Activated naive CD4-positive, alpha-beta T cell treated with anti-CD3 and anti-CD28 coated beads, Interleukin-2, amount 10 ng/mL, durations not matched to agents 7 days and 5 days (primary cell): Measurements from ENCODE around the gene MSANTD1.

Experiments
- CTCF ChIA-PET: fragments of 350-600 bp; sonication (Branson Sonifier 250); formaldehyde crosslinking; loops from one replicate; lab custom pipeline; 2021; ENCODE audit warnings: antibody characterized with exemption; lab: Charles Lee
- DNase-seq: peaks from one replicate; pipeline ENCODE4 v3.0.0-alpha.2; 2020
- H3K27ac Mint-ChIP-seq: one replicate; pipeline ENCODE4 v1.8.0; 2021; ENCODE audit warnings: mild to moderate bottlenecking, moderate library complexity, mixed read lengths
- H3K27me3 Mint-ChIP-seq: one replicate; pipeline ENCODE4 v1.8.0; 2021; ENCODE audit warnings: mild to moderate bottlenecking, mixed read lengths
- H3K36me3 Mint-ChIP-seq: one replicate; pipeline ENCODE4 v1.8.0; 2021; ENCODE audit warnings: mixed read lengths
- H3K4me1 Mint-ChIP-seq: one replicate; pipeline ENCODE4 v1.8.0; 2021; ENCODE audit warnings: mixed read lengths
- H3K4me3 Mint-ChIP-seq: one replicate; pipeline ENCODE4 v1.8.0; 2021; ENCODE audit warnings: mild to moderate bottlenecking, moderate library complexity, mixed read lengths
- H3K9me3 Mint-ChIP-seq: one replicate; pipeline ENCODE4 v1.8.0; 2021; ENCODE audit warnings: mixed read lengths

MSANTD1 gene

GRCh38 chr4:3286335-3287175 lies 37.6 kb downstream of the MSANTD1 start:
- CTCF ChIA-PET, result interaction anchor here (0.7 to 0.9 kb wide), 2 partner anchors 34 to 93 kb away, joined by 3 read pairs; no protein-coding TSS in a partner anchor
- H3K36me3 Mint-ChIP-seq, result peaks cover under 1% of the 10 kb centered on the region
- H3K4me3 Mint-ChIP-seq, result no peak overlapping the region
- DNase-seq, result no peak
- H3K27me3 Mint-ChIP-seq, result peaks cover 96% of the 10 kb centered on the region
- peaks cover 8% of the 10 kb centered on the region for H3K4me1 Mint-ChIP-seq
- H3K27ac Mint-ChIP-seq, result no peak overlapping the region
- peaks cover 1% of the 10 kb centered on the region for H3K9me3 Mint-ChIP-seq

GRCh38 chr4:3287271-3287971 lies 38.5 kb downstream of the MSANTD1 start:
- no peak overlapping the region for H3K27ac Mint-ChIP-seq
- CTCF ChIA-PET, result interaction anchor here (0.7 kb wide), 1 partner anchor 35 kb away, joined by 3 read pairs; no protein-coding TSS in a partner anchor
- peaks cover 93% of the 10 kb centered on the region for H3K27me3 Mint-ChIP-seq
- H3K36me3 Mint-ChIP-seq, result peaks cover 3% of the 10 kb centered on the region
- H3K4me3 Mint-ChIP-seq, result no peak overlapping the region
- H3K9me3 Mint-ChIP-seq, result no peaks in the 10 kb centered on the region
- peaks cover 12% of the 10 kb centered on the region for H3K4me1 Mint-ChIP-seq
- DNase-seq, result no peak

GRCh38 chr4:3287972-3288570 lies 39.1 kb downstream of the MSANTD1 start:
- peaks cover 3% of the 10 kb centered on the region for H3K36me3 Mint-ChIP-seq
- H3K27ac Mint-ChIP-seq, result no peak overlapping the region
- no peak overlapping the region for H3K4me3 Mint-ChIP-seq
- CTCF ChIA-PET, result no interaction called here
- no peak for DNase-seq
- H3K4me1 Mint-ChIP-seq, result peaks cover 12% of the 10 kb centered on the region
- H3K27me3 Mint-ChIP-seq, result peaks cover 87% of the 10 kb centered on the region
- H3K9me3 Mint-ChIP-seq, result no peaks in the 10 kb centered on the region

- H3K27me3 Mint-ChIP-seq, result peaks cover 86% of the 10 kb centered on the region
- H3K27ac Mint-ChIP-seq, result no peak overlapping the region
- CTCF ChIA-PET, result no interaction called here
- no peak overlapping the region for H3K4me3 Mint-ChIP-seq
- H3K36me3 Mint-ChIP-seq, result peaks cover 3% of the 10 kb centered on the region
- peaks cover 15% of the 10 kb centered on the region for H3K4me1 Mint-ChIP-seq
- no peak for DNase-seq
- H3K9me3 Mint-ChIP-seq, result no peaks in the 10 kb centered on the region
These were observed 39.7 kb downstream of the MSANTD1 start for GRCh38 chr4:3288571-3289094.

- no peak for DNase-seq
- Mint-ChIP-seq H3K36me3 (peaks cover 4% of the 10 kb centered on the region), H3K4me1 (peaks cover 25% of the 10 kb centered on the region), H3K27ac (no peak overlapping the region), H3K4me3 (no peak overlapping the region), H3K27me3 (peaks cover 88% of the 10 kb centered on the region), H3K9me3 (no peaks in the 10 kb centered on the region)
- CTCF ChIA-PET, result interaction anchor here (1.1 kb wide), 1 partner anchor 11 kb away, joined by 3 read pairs; no protein-coding TSS in a partner anchor
These were observed 41.5 kb downstream of the MSANTD1 start for GRCh38 chr4:3290476-3290875.

GRCh38 chr4:3290889-3291321 lies 41.9 kb downstream of the MSANTD1 start:
- Mint-ChIP-seq H3K27me3 (peaks cover 88% of the 10 kb centered on the region), H3K4me1 (peaks cover 23% of the 10 kb centered on the region), H3K27ac (no peak overlapping the region), H3K36me3 (peaks cover 4% of the 10 kb centered on the region), H3K4me3 (peak overlapping the region; percentile 37), H3K9me3 (no peaks in the 10 kb centered on the region)
- no peak for DNase-seq
- CTCF ChIA-PET, result interaction anchor here (1.1 kb wide), 1 partner anchor 11 kb away, joined by 3 read pairs; no protein-coding TSS in a partner anchor

GRCh38 chr4:3291411-3291968 lies 42.5 kb downstream of the MSANTD1 start:
- no peak for DNase-seq
- Mint-ChIP-seq H3K4me1 (peaks cover 19% of the 10 kb centered on the region), H3K27me3 (peaks cover 88% of the 10 kb centered on the region), H3K27ac (no peak overlapping the region), H3K4me3 (peak overlapping the region; percentile 86), H3K36me3 (peaks cover 4% of the 10 kb centered on the region), H3K9me3 (no peaks in the 10 kb centered on the region)
- CTCF ChIA-PET, result interaction anchor here (1.1 kb wide), 1 partner anchor 12 kb away, joined by 3 read pairs; no protein-coding TSS in a partner anchor

GRCh38 chr4:3291969-3292570 lies 43.1 kb downstream of the MSANTD1 start:
- peak; percentile 57 for DNase-seq
- peaks cover 4% of the 10 kb centered on the region for H3K36me3 Mint-ChIP-seq
- no peaks in the 10 kb centered on the region for H3K9me3 Mint-ChIP-seq
- H3K27ac Mint-ChIP-seq, result no peak overlapping the region
- H3K27me3 Mint-ChIP-seq, result peaks cover 88% of the 10 kb centered on the region
- CTCF ChIA-PET, result no interaction called here
- H3K4me3 Mint-ChIP-seq, result peak overlapping the region; percentile 86
- H3K4me1 Mint-ChIP-seq, result peaks cover 19% of the 10 kb centered on the region

GRCh38 chr4:3292571-3293400 lies 43.8 kb downstream of the MSANTD1 start, which contains the start of gene RGS12:
TSS of gene RGS12 (plus strand) at chr4:3293021. CDS start at chr4:3316171, 23,150 bp downstream.
- CTCF ChIA-PET, result no interaction called here
- peak within 1 kb of the TSS; percentile 86 for H3K4me3 Mint-ChIP-seq
- peaks cover 19% of the 10 kb centered on the region for H3K4me1 Mint-ChIP-seq
- H3K27me3 Mint-ChIP-seq, result peaks cover 88% of the 10 kb centered on the region
- no peaks in the 10 kb centered on the region for H3K9me3 Mint-ChIP-seq
- peak; percentile 91 for DNase-seq
- H3K27ac Mint-ChIP-seq, result peak within 1 kb of the TSS; percentile 31
- H3K36me3 Mint-ChIP-seq, result peaks cover 6% of the 10 kb centered on the region

- no peak for DNase-seq
- peaks cover 87% of the 10 kb centered on the region for H3K27me3 Mint-ChIP-seq
- H3K4me1 Mint-ChIP-seq, result peaks cover 19% of the 10 kb centered on the region
- H3K4me3 Mint-ChIP-seq, result peak overlapping the region; percentile 78
- H3K36me3 Mint-ChIP-seq, result peaks cover 6% of the 10 kb centered on the region
- H3K27ac Mint-ChIP-seq, result peak overlapping the region; percentile 31
- H3K9me3 Mint-ChIP-seq, result no peaks in the 10 kb centered on the region
- CTCF ChIA-PET, result interaction anchor here (0.7 kb wide), 1 partner anchor 9 kb away, joined by 3 read pairs; no protein-coding TSS in a partner anchor
These were observed 44.7 kb downstream of the MSANTD1 start for GRCh38 chr4:3293401-3294391.

GRCh38 chr4:3294401-3295241 lies 45.7 kb downstream of the MSANTD1 start:
- H3K36me3 Mint-ChIP-seq, result peaks cover 6% of the 10 kb centered on the region
- no peak overlapping the region for H3K27ac Mint-ChIP-seq
- H3K4me3 Mint-ChIP-seq, result peak overlapping the region; percentile 22
- no peak for DNase-seq
- H3K27me3 Mint-ChIP-seq, result peaks cover 88% of the 10 kb centered on the region
- peaks cover 19% of the 10 kb centered on the region for H3K4me1 Mint-ChIP-seq
- H3K9me3 Mint-ChIP-seq, result no peaks in the 10 kb centered on the region
- CTCF ChIA-PET, result interaction anchor here (0.7 kb wide), 1 partner anchor 8 kb away, joined by 3 read pairs; no protein-coding TSS in a partner anchor
